H1 (cell line): ENCODE results near the gene SLC39A11. TPM values are rescaled to one million over a fixed set of nuclear protein-coding genes. Genes with fewer than 3 reads are reported as not detected.

Source experiments
- CTCF ChIA-PET: fragments of 300-600 bp; sonication (Branson Sonifier 250); formaldehyde crosslinking; loops from one replicate; lab custom pipeline; 2021; ENCODE audit not compliant: partially characterized antibody; lab: Charles Lee
- POLR2A ChIA-PET: fragments of 300-600 bp; sonication (Branson Sonifier 250); formaldehyde crosslinking; loops from one replicate; lab custom pipeline; 2021; ENCODE audit warnings: inconsistent platforms; ENCODE audit not compliant: partially characterized antibody; lab: Charles Lee
- DNase-seq, 2 experiments: peaks; one replicate each; pipeline versions ENCODE4 v3.0.0 to v3.0.0-alpha.2; 2010 to 2022; ENCODE audit warnings: low spot score in 2 of 2, low read depth in 1 of 2, mixed read lengths in 1 of 2
- FAIRE-seq: peaks from 2 replicates; lab custom pipeline; 2011; peaks lifted over from hg19 to GRCh38; lab: Jason Lieb, UNC
- H2AFZ ChIP-seq: 2 replicates; pipeline ENCODE4 v1.8.1; 2012; ENCODE audit warnings: low read length, inconsistent platforms
- H2AK5ac ChIP-seq: 2 replicates; pipeline ENCODE4 v1.6.1; 2013; ENCODE audit warnings: low read depth, low read length
- H2BK120ac ChIP-seq: replicated peaks from 2 replicates; pipeline ENCODE3; 2013; ENCODE audit warnings: low read depth, low read length, inconsistent platforms
- H2BK12ac ChIP-seq: 2 replicates; pipeline ENCODE4 v1.6.1; 2013; ENCODE audit warnings: low read depth, low read length
- H2BK15ac ChIP-seq: 2 replicates; pipeline ENCODE4 v1.6.1; 2013; ENCODE audit warnings: low read length
- H2BK20ac ChIP-seq: 2 replicates; pipeline ENCODE4 v1.6.1; 2013; ENCODE audit warnings: low read length
- H2BK5ac ChIP-seq: 2 replicates; pipeline ENCODE4 v1.6.1; 2013; ENCODE audit warnings: low read depth, low read length
- H3K14ac ChIP-seq: 2 replicates; pipeline ENCODE4 v1.6.1; 2013; ENCODE audit warnings: inconsistent platforms; ENCODE audit not compliant: insufficient read length
- H3K18ac ChIP-seq: 2 replicates; pipeline ENCODE4 v1.6.1; 2013; ENCODE audit warnings: low read length; ENCODE audit errors: extremely low read depth
- H3K23ac ChIP-seq: 2 replicates; pipeline ENCODE4 v1.6.1; 2013; ENCODE audit warnings: inconsistent platforms; ENCODE audit not compliant: insufficient read length
- H3K23me2 ChIP-seq: 2 replicates; pipeline ENCODE4 v1.6.1; 2013; ENCODE audit warnings: low read depth, low read length
- H3K27ac ChIP-seq: 2 replicates; pipeline ENCODE4 v1.6.1; 2011; ENCODE audit warnings: low read depth, low read length, inconsistent platforms
- H3K27me3 ChIP-seq, 4 experiments: replicated peaks in 1 of 4; 1 replicate in 1 of 4; 2 replicates in 3 of 4; pipeline versions ENCODE4 v1.6.1 to v1.8.1; 2011 to 2013; ENCODE audit warnings: low read length in 3 of 4, mild to moderate bottlenecking in 3 of 4, inconsistent platforms in 2 of 4, mixed read lengths in 2 of 4, moderate library complexity in 1 of 4; ENCODE audit not compliant: control insufficient read depth in 3 of 4, insufficient read depth in 3 of 4; ENCODE audit errors: extremely low read depth in 1 of 4
- H3K36me3 ChIP-seq, 4 experiments: 2 replicates each; pipeline versions ENCODE4 v1.6.1 to v1.8.1; 2011 to 2013; ENCODE audit warnings: mild to moderate bottlenecking in 4 of 4, low read length in 3 of 4, moderate library complexity in 2 of 4, control low read depth in 1 of 4, inconsistent platforms in 1 of 4; ENCODE audit not compliant: insufficient read depth in 4 of 4, control insufficient read depth in 2 of 4
- H3K4ac ChIP-seq: replicated peaks from 2 replicates; pipeline ENCODE3; 2013; ENCODE audit warnings: low read length, low read depth, mixed read lengths, inconsistent platforms; ENCODE audit not compliant: insufficient read length
- H3K4me1 ChIP-seq, 4 experiments: replicated peaks in 1 of 4; 1 replicate in 1 of 4; 2 replicates in 3 of 4; pipeline versions ENCODE4 v1.6.1 to v1.8.1; 2011 to 2013; ENCODE audit warnings: low read length in 3 of 4, inconsistent platforms in 2 of 4, mixed read lengths in 1 of 4; ENCODE audit not compliant: insufficient read depth in 4 of 4, control insufficient read depth in 3 of 4
- H3K4me2 ChIP-seq, 2 experiments: 2 replicates each; pipeline versions ENCODE4 v1.6.1 to v1.8.1; 2011 to 2013; ENCODE audit warnings: low read depth in 2 of 2, low read length in 2 of 2, control low read depth in 1 of 2, inconsistent platforms in 1 of 2, mild to moderate bottlenecking in 1 of 2; ENCODE audit not compliant: insufficient read depth in 1 of 2
- H3K4me3 ChIP-seq, 4 experiments: fragments of 200-600, 300-600 bp in 1 of 4; sonication (generic), shearing (Covaris generic), sonication (Bioruptor Twin) in 1 of 4; 2 replicates each; pipeline versions ENCODE4 v1.5.1 to v1.8.1; 2011 to 2016; ENCODE audit warnings: low read length in 4 of 4, low read depth in 3 of 4, control low read depth in 2 of 4, inconsistent platforms in 2 of 4, mild to moderate bottlenecking in 2 of 4, mixed read lengths in 1 of 4, moderate library complexity in 1 of 4; ENCODE audit not compliant: insufficient read depth in 2 of 4; ENCODE audit errors: extremely low read depth in 1 of 4
- H3K56ac ChIP-seq: replicated peaks from 2 replicates; pipeline ENCODE3; 2013; ENCODE audit warnings: low read depth, mild to moderate bottlenecking, mixed read lengths, low read length, inconsistent platforms; ENCODE audit not compliant: insufficient read length
- H3K79me1 ChIP-seq: 2 replicates; pipeline ENCODE4 v1.6.1; 2013; ENCODE audit warnings: low read depth, low read length, control low read depth
- H3K79me2 ChIP-seq, 2 experiments: 2 replicates each; pipeline versions ENCODE4 v1.6.1 to v1.8.1; 2012 to 2013; ENCODE audit warnings: low read length in 2 of 2, mild to moderate bottlenecking in 2 of 2, inconsistent platforms in 1 of 2; ENCODE audit not compliant: insufficient read depth in 2 of 2, control insufficient read depth in 1 of 2
- H3K9ac ChIP-seq, 4 experiments: replicated peaks in 1 of 4; 1 replicate in 1 of 4; 2 replicates in 3 of 4; pipeline versions ENCODE4 v1.6.1 to v1.8.1; 2011 to 2013; ENCODE audit warnings: low read depth in 3 of 4, low read length in 3 of 4, control low read depth in 2 of 4, mild to moderate bottlenecking in 2 of 4, moderate library complexity in 2 of 4, inconsistent platforms in 1 of 4; ENCODE audit errors: extremely low read depth in 1 of 4
- H3K9me3 ChIP-seq, 2 experiments: 2 replicates each; pipeline versions ENCODE4 v1.6.1 to v1.8.1; 2012 to 2013; ENCODE audit warnings: mild to moderate bottlenecking in 2 of 2, moderate library complexity in 2 of 2, control low read depth in 1 of 2, inconsistent platforms in 1 of 2, low read depth in 1 of 2, low read length in 1 of 2, mixed read lengths in 1 of 2; ENCODE audit not compliant: insufficient read depth in 2 of 2
- H4K20me1 ChIP-seq, 2 experiments: replicated peaks in 1 of 2; 2 replicates each; pipeline versions ENCODE3 to v1.8.1; 2011 to 2013; ENCODE audit warnings: inconsistent platforms in 2 of 2, low read length in 2 of 2, mild to moderate bottlenecking in 1 of 2; ENCODE audit not compliant: insufficient read depth in 2 of 2, control insufficient read depth in 1 of 2
- H4K5ac ChIP-seq: 2 replicates; pipeline ENCODE4 v1.6.1; 2013; ENCODE audit warnings: low read length, low read depth, mixed read lengths, inconsistent platforms; ENCODE audit not compliant: insufficient read length
- H4K8ac ChIP-seq: 2 replicates; pipeline ENCODE4 v1.8.0; 2013; ENCODE audit warnings: mild to moderate bottlenecking, moderate library complexity, low read length, inconsistent platforms; ENCODE audit not compliant: insufficient read depth; ENCODE audit errors: extremely low read depth
- H4K91ac ChIP-seq: replicated peaks from 2 replicates; pipeline ENCODE3; 2013; ENCODE audit warnings: low read length, mixed read lengths, inconsistent platforms; ENCODE audit not compliant: insufficient read length
- CBX5 ChIP-seq: fragments of 300-800, 300-1000 bp; sonication (generic); IDR thresholded peaks from 2 replicates; pipeline ENCODE4 v1.7.1; 2016; ENCODE audit warnings: antibody characterized with exemption, low read length, low read depth
- USF2 ChIP-seq: IDR thresholded peaks from 2 replicates; pipeline ENCODE4 v1.6.1; 2011; ENCODE audit warnings: low read length, improper control_type of control experiment
- WGBS, 2 experiments: shearing (Covaris generic) in 1 of 2; methylation state at CpG; one replicate each; pipeline versions ENCODE4 v1.1.6 to v1.1.7; 2013 to 2015; ENCODE audit warnings: low lambda C conversion rate in 2 of 2, mixed read lengths in 2 of 2, inconsistent platforms in 1 of 2, low coverage in 1 of 2, missing lambda C conversion rate in 1 of 2; ENCODE audit not compliant: insufficient replicate concordance in 2 of 2, insufficient coverage in 1 of 2, insufficient read length in 1 of 2; ENCODE audit errors: extremely low coverage in 1 of 2, missing lambda C conversion rate in 1 of 2; 5-methylcytosine and 5-hydroxymethylcytosine counted together
- polyA plus RNA-seq, 7 experiments: library from polyadenylated mRNA; depleted of rRNA in 3 of 7; stranded (reverse) in 5 of 7; unstranded in 2 of 7; fragments of >200 nt in 5 of 7; fragments of 200-250 nt in 2 of 7; gene quantifications; 1 replicate in 5 of 7; 2 replicates in 1 of 7; 4 replicates in 1 of 7; pipeline versions ENCODE4 v1.2.1 to v1.2.3, GENCODE V29; 2011 to 2013; ENCODE audit warnings: missing spikeins in 2 of 7, mixed read lengths in 2 of 7
- total RNA-seq: library from RNA; stranded (reverse); fragmentation: NEBNext Ultra II Directional; extraction: Animal tissue kit (Norgen Biotek cat#: 25700); gene quantifications from 2 replicates; pipeline ENCODE4 v1.2.1, GENCODE V29; 2021

SLC39A11 gene
- total and polyA plus RNA-seq, 2 of the 8 experiments (the other 6 are each of a cell fraction or from before 2014, with no cell fraction given), result 12.2 to 19.6 TPM

DNA sequence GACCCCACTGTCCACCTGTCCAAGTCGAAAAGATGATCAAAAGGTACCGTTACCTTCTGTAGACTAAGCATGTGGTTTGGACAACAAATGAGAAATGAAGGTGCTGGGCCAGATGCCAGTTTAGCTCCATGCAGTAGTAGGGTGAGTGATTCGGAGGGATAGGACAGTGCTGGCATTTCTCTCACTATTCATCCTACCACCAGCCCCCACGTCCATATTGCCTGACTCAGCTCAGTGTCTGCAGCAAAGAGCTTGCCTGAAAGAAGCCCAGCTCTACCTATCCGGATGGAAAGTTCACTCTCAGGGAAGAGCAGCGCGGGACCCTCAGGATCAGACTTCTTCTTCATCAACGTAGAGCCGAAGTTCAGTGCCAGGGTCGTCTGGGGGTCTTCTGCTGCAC is 145.0 kb downstream of the SLC39A11 start:
- Histone ChIP-seq H3K14ac (no peak overlapping the region), H3K4me3 (no peak overlapping the region), H2BK5ac (no peak overlapping the region), H3K23me2 (no peaks in the 10 kb centered on the region), H2AFZ (no peak overlapping the region), H2BK20ac (no peak overlapping the region), H3K27ac (no peak overlapping the region), H4K91ac (no peak overlapping the region), H2BK12ac (no peak overlapping the region), H2AK5ac (no peak overlapping the region), H3K23ac (no peak overlapping the region), H3K9me3 (no peaks in the 10 kb centered on the region; a peak in 1 of 4 replicates), H3K9ac (no peak overlapping the region), H3K4me2 (no peak overlapping the region), H3K79me2 (no peaks in the 10 kb centered on the region), H2BK15ac (no peak overlapping the region), H2BK120ac (no peak overlapping the region), H3K79me1 (no peaks in the 10 kb centered on the region), H3K56ac (no peak overlapping the region), H4K8ac (no peak overlapping the region), H3K36me3 (no peaks in the 10 kb centered on the region), H4K5ac (no peak overlapping the region), H4K20me1 (no peaks in the 10 kb centered on the region), H3K4me1 (peaks cover 2 to 6% (median 4%) of the 10 kb centered on the region in 4 experiments; a peak in 6 of 7 replicates), H3K18ac (no peak overlapping the region), H3K4ac (no peak overlapping the region), H3K27me3 (no peaks in the 10 kb centered on the region)
- FAIRE-seq (no peak), DNase-seq (no peak)
- 90% methylated on average over 10 of the region's 10 CpGs; no CpG with 5 or more reads in 1 of the 2 experiments for WGBS, 2 experiments
- CTCF ChIA-PET, result interaction anchor here (0.7 to 1.6 kb wide), 3 partner anchors 9 to 249 kb away, joined by 3 read pairs; no protein-coding TSS in a partner anchor
- no peak for TF ChIP-seq CBX5
- no peak for TF ChIP-seq USF2
- POLR2A ChIA-PET, result no interaction called here
